A549 treated with DMSO at 1 μM for 4 hours (cell line): ENCODE measurements around the gene TSPY4. TPM values are rescaled to one million over a fixed set of nuclear protein-coding genes. Genes with fewer than 3 reads are reported as not detected.

Source experiments
- total RNA-seq: library from RNA; stranded (reverse); fragments of 200-300 nt; extraction: Qiagen RNA extraction; gene quantifications from 5 replicates; pipeline ENCODE4 v1.2.3, GENCODE V29; 2022; ENCODE audit warnings: low read depth

TSPY4 gene
- not detected in 5 replicates for total RNA-seq

DNA sequence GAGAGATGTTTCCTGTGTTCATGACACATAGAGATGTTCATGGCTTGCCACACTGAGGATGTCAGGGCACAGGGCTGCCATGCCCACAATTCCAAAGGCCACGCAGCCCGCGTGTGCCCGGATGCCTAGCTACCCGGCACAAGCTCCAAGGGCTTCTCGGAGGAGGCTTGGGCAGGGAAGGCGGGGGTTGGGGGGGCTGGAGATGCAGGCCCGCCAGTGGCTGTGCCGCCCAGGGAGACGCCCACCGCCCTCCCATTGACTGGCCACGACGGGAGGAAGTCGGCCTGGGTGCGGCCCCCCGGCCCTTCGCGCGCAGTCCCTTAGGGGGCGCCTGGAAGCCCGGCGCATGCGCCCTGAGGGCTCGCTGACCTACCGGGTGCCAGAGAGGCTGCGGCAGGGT lies at the start of gene TSPY4:
Gene TSPY4 (plus strand): TSS at position 301 of the 400 bp plus-strand sequence. CDS start 46 bp downstream, at position 347.

DNA sequence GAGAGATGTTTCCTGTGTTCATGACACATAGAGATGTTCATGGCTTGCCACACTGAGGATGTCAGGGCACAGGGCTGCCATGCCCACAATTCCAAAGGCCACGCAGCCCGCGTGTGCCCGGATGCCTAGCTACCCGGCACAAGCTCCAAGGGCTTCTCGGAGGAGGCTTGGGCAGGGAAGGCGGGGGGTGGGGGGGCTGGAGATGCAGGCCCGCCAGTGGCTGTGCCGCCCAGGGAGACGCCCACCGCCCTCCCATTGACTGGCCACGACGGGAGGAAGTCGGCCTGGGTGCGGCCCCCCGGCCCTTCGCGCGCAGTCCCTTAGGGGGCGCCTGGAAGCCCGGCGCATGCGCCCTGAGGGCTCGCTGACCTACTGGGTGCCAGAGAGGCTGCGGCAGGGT lies 20.2 kb downstream of the TSPY4 start, which contains the start of gene TSPY8:
Gene TSPY8 (plus strand): TSS at position 301 of the 400 bp plus-strand sequence. CDS start 46 bp downstream, at position 347.

Other genes with a start within 250 kb of the TSPY4 start
- gene TSPY8, start 20.3 kb downstream of the TSPY4 start, total RNA-seq: not detected in 5 replicates
- gene TSPY3, start 61.0 kb downstream of the TSPY4 start, total RNA-seq: not detected in 5 replicates
- not detected in 5 replicates for gene TSPY1, start 129.5 kb downstream of the TSPY4 start, total RNA-seq
- not detected in 5 replicates for gene TSPY9, start 149.8 kb downstream of the TSPY4 start, total RNA-seq
- gene TSPY10, start 190.4 kb downstream of the TSPY4 start, total RNA-seq: not detected in 5 replicates